Sigmoid colon (tissue), 7 donors: ENCODE measurements around the gene SIRPA. TPM values are rescaled to one million over a fixed set of nuclear protein-coding genes. Genes with fewer than 3 reads are reported as not detected.

Source experiments
- DNase-seq: peaks from one replicate; pipeline ENCODE4 v3.0.0-alpha.2; 2019
- H3K27ac ChIP-seq, 4 donors: fragments of 200-600 bp; sonication (generic); one replicate each; pipeline ENCODE4 v1.5.1; 2016 to 2019; ENCODE audit warnings: mild to moderate bottlenecking in 1 of 4
- H3K27me3 ChIP-seq, 3 donors: fragments of 200-600 bp; sonication (generic); one replicate each; pipeline ENCODE4 v1.5.1; 2019; ENCODE audit warnings: mild to moderate bottlenecking in 1 of 3
- H3K36me3 ChIP-seq, 4 donors: fragments of 200-600 bp; sonication (generic); one replicate each; pipeline ENCODE4 v1.5.1; 2016 to 2019
- H3K4me1 ChIP-seq, 4 donors: fragments of 200-600 bp; sonication (generic); one replicate each; pipeline ENCODE4 v1.5.1; 2017 to 2019
- H3K4me3 ChIP-seq, 4 donors: fragments of 200-600 bp; sonication (generic); one replicate each; pipeline ENCODE4 v1.5.1; 2017 to 2019; ENCODE audit warnings: mild to moderate bottlenecking in 2 of 4, moderate library complexity in 1 of 4
- H3K9me3 ChIP-seq, 4 donors: fragments of 200-600 bp in 3 of 4; sonication (generic) in 3 of 4; one replicate each; pipeline versions ENCODE4 v1.5.1 to v1.6.1; 2013 to 2019
- EP300 ChIP-seq, 4 donors: sonication (generic); formaldehyde crosslinking; IDR thresholded peaks; one replicate each; pipeline ENCODE4 v1.6.1; 2017; ENCODE audit warnings: antibody characterized with exemption in 4 of 4
- POLR2A ChIP-seq, 2 donors: fragments of 450-650 bp; IDR thresholded peaks; one replicate each; pipeline ENCODE4 v1.6.1; 2016; ENCODE audit warnings: antibody characterized with exemption in 2 of 2, mild to moderate bottlenecking in 2 of 2, moderate library complexity in 2 of 2
- POLR2AphosphoS5 ChIP-seq, 4 donors: sonication (generic); formaldehyde crosslinking; IDR thresholded peaks; one replicate each; pipeline ENCODE4 v1.6.1; 2017; ENCODE audit warnings: antibody characterized with exemption in 4 of 4
- whole genome bisulfite sequencing, 2 donors: extraction: QIAGEN DNeasy Blood & Tissue Kit; methylation state at CpG; one replicate each; pipeline ENCODE4 v1.1.7; 2013; 5-methylcytosine and 5-hydroxymethylcytosine counted together
- intact Hi-C: fragments of 100-400 bp; cut with DNase I; formaldehyde crosslinking; loops from one replicate; pipeline ENCODE4 v1.15.1; 2023
- polyA plus RNA-seq, 3 donors: library from polyadenylated mRNA; stranded (reverse); fragments of 200-250 nt; gene quantifications; one replicate each; pipeline ENCODE4 v1.2.3, GENCODE V29; 2013
- total RNA-seq, 4 donors: library from RNA; depleted of rRNA; stranded (reverse); fragments of >200 nt; gene quantifications; one replicate each; pipeline ENCODE4 v1.1.0, GENCODE V29; 2016
- TF ChIP-seq, protein P1 (sequence below), 4 experiments: fragments of 450-650 bp in 3 of 4; fragments of 200-600 bp in 1 of 4; IDR thresholded peaks; one replicate each; pipeline ENCODE4 v1.5.1; 2016 to 2019; ENCODE audit warnings: antibody characterized with exemption in 4 of 4, mild to moderate bottlenecking in 3 of 4, moderate library complexity in 2 of 4
- donor health status: healthy with polysubstance abuse.
- donor health status: Bipolar disorder and iron deficiency.
- donor health status: healthy.

Gene SIRPA
- total and polyA plus RNA-seq, 7 donors, result 8.4 to 25.5 (median 16.3) TPM

GRCh38 chr20:1922786-1923185 lies 27.6 kb downstream of the SIRPA start:
- DNase-seq, result no peak
- no peaks in the 10 kb centered on the region for H3K27me3 ChIP-seq
- no peaks in the 10 kb centered on the region for H3K9me3 ChIP-seq
- no peak overlapping the region for H3K4me3 ChIP-seq
- intact Hi-C loops, result no loop called here
- H3K27ac ChIP-seq, result no peak overlapping the region
- H3K36me3 ChIP-seq, result peaks cover 3 to 59% (median 10%) of the 10 kb centered on the region in 4 donors
- peaks cover 0 to 11% (median 2%) of the 10 kb centered on the region in 4 donors for H3K4me1 ChIP-seq
- TF ChIP-seq POLR2A (IDR thresholded peaks at IDR 0.05) (no peak), EP300 (IDR thresholded peaks at IDR 0.05) (no peak), POLR2AphosphoS5 (IDR thresholded peaks at IDR 0.05) (no peak)
- TF ChIP-seq, protein P1, sequence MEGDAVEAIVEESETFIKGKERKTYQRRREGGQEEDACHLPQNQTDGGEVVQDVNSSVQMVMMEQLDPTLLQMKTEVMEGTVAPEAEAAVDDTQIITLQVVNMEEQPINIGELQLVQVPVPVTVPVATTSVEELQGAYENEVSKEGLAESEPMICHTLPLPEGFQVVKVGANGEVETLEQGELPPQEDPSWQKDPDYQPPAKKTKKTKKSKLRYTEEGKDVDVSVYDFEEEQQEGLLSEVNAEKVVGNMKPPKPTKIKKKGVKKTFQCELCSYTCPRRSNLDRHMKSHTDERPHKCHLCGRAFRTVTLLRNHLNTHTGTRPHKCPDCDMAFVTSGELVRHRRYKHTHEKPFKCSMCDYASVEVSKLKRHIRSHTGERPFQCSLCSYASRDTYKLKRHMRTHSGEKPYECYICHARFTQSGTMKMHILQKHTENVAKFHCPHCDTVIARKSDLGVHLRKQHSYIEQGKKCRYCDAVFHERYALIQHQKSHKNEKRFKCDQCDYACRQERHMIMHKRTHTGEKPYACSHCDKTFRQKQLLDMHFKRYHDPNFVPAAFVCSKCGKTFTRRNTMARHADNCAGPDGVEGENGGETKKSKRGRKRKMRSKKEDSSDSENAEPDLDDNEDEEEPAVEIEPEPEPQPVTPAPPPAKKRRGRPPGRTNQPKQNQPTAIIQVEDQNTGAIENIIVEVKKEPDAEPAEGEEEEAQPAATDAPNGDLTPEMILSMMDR (IDR thresholded peaks at IDR 0.05), result no peak

GRCh38 chr20:1924910-1925861 lies 30.0 kb downstream of the SIRPA start:
- Histone ChIP-seq H3K9me3 (no peaks in the 10 kb centered on the region), H3K36me3 (peaks cover 5 to 40% (median 10%) of the 10 kb centered on the region in 4 donors), H3K4me3 (no peak overlapping the region), H3K27me3 (no peaks in the 10 kb centered on the region), H3K27ac (no peak overlapping the region), H3K4me1 (peaks cover 0 to 11% (median 2%) of the 10 kb centered on the region in 4 donors)
- intact Hi-C loops, result no loop called here
- no peak for DNase-seq
- TF ChIP-seq EP300 (IDR thresholded peaks at IDR 0.05), result no peak
- TF ChIP-seq, protein P1 (IDR thresholded peaks at IDR 0.05), result no peak
- no peak for TF ChIP-seq POLR2AphosphoS5 (IDR thresholded peaks at IDR 0.05)
- TF ChIP-seq POLR2A (IDR thresholded peaks at IDR 0.05), result no peak
- WGBS, 2 donors, result 91 to 94% methylated on average over 13 of the region's 13 CpGs

DNA sequence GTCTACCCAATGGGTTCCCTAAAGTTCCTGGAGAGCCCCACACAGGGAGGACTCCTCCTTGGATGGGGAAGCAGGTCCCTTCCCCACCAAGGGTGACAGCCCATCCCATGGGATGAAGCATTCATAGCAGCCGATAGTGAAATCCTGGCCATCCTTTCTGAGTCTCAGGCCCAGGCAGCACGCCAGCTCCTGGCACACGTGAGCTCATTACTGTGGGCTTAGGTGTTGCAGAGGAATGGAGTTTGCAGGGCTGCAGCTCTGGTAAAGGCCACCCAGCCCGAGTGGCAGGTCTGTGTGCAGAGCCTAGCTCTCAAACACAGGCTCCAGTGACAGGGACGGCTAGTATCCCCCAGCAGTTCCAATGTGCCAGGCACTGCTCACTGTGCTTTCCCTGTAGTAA lies 31.0 kb downstream of the SIRPA start:
- Histone ChIP-seq H3K4me3 (no peak overlapping the region), H3K4me1 (peaks cover 0 to 11% (median 2%) of the 10 kb centered on the region in 4 donors), H3K27ac (no peak overlapping the region), H3K36me3 (peaks cover 5 to 39% (median 10%) of the 10 kb centered on the region in 4 donors), H3K9me3 (no peaks in the 10 kb centered on the region), H3K27me3 (no peaks in the 10 kb centered on the region)
- intact Hi-C loops, result no loop called here
- 85 to 87% methylated on average over 5 of the region's 5 CpGs for WGBS, 2 donors
- no peak for DNase-seq
- TF ChIP-seq, protein P1 (IDR thresholded peaks at IDR 0.05), result no peak
- no peak for TF ChIP-seq POLR2AphosphoS5 (IDR thresholded peaks at IDR 0.05)
- no peak for TF ChIP-seq EP300 (IDR thresholded peaks at IDR 0.05)
- TF ChIP-seq POLR2A (IDR thresholded peaks at IDR 0.05), result no peak

DNA sequence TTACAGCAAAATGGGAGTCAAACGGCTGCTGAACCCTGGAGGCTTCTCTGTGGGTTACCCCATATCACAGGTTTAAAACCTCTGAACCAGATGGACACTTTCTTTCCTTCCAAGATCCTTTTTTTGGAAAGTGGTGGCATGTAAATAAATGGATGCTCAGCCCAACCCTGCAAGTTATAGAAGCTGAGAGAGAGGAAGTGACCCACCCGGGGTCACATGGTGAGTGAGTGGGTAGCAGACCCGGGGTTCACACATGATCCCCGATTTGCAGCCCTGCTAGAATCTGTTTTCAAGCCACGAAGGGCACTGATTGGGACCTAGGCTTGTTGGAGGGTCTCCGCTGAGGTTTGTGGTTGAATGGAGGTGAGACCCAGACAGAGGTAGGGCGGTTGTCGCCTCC lies 32.0 kb downstream of the SIRPA start:
- intact Hi-C loops, result no loop called here
- TF ChIP-seq POLR2A (IDR thresholded peaks at IDR 0.05) (no peak), POLR2AphosphoS5 (IDR thresholded peaks at IDR 0.05) (no peak), EP300 (IDR thresholded peaks at IDR 0.05) (no peak)
- TF ChIP-seq, protein P1 (IDR thresholded peaks at IDR 0.05), result no peak
- no peaks in the 10 kb centered on the region for H3K9me3 ChIP-seq
- no peak overlapping the region for H3K27ac ChIP-seq
- H3K27me3 ChIP-seq, result no peaks in the 10 kb centered on the region
- peaks cover 5 to 35% (median 10%) of the 10 kb centered on the region in 4 donors for H3K36me3 ChIP-seq
- DNase-seq, result no peak
- 70 to 78% methylated on average over 8 of the region's 8 CpGs for WGBS, 2 donors
- peaks cover 0 to 11% (median 2%) of the 10 kb centered on the region in 4 donors for H3K4me1 ChIP-seq
- H3K4me3 ChIP-seq, result no peak overlapping the region
